OCI-LY1 (cell line): ENCODE data around the gene CATSPER3.

Experiments
- H2AFZ ChIP-seq: fragments of 200-600 bp; sonication (generic), shearing (Covaris generic); 2 replicates; pipeline ENCODE4 v1.6.0; 2014; ENCODE audit warnings: antibody characterized with exemption, mild to moderate bottlenecking, low read length
- H3F3A ChIP-seq: fragments of 200-600 bp; sonication (generic), shearing (Covaris generic); 2 replicates; pipeline ENCODE4 v1.6.0; 2014; ENCODE audit warnings: mild to moderate bottlenecking, antibody characterized with exemption, low read length, moderate library complexity; ENCODE audit not compliant: insufficient read depth
- H3K27ac ChIP-seq: fragments of 200-600 bp; sonication (generic); 2 replicates; pipeline ENCODE4 v1.5.1; 2014; ENCODE audit warnings: low read length, mixed run types, mild to moderate bottlenecking, low read depth; ENCODE audit not compliant: poor library complexity, severe bottlenecking
- H3K27me3 ChIP-seq: fragments of 200-600 bp; sonication (generic); 2 replicates; pipeline ENCODE4 v1.6.0; 2014; ENCODE audit warnings: antibody characterized with exemption, mild to moderate bottlenecking, low read length, moderate library complexity; ENCODE audit not compliant: insufficient read depth
- H3K36me3 ChIP-seq: fragments of 200-600 bp; sonication (generic); 2 replicates; pipeline ENCODE4 v1.6.1; 2014; ENCODE audit warnings: mild to moderate bottlenecking, antibody characterized with exemption, low read length, moderate library complexity, mixed read lengths; ENCODE audit not compliant: insufficient read depth
- H3K4me1 ChIP-seq: fragments of 200-600 bp; sonication (generic); 2 replicates; pipeline ENCODE4 v1.5.1; 2014; ENCODE audit warnings: mild to moderate bottlenecking, low read length, moderate library complexity; ENCODE audit not compliant: insufficient read depth, severe bottlenecking
- H3K4me2 ChIP-seq: fragments of 200-600 bp; sonication (generic), shearing (Covaris generic); 2 replicates; pipeline ENCODE4 v1.6.1; 2014; ENCODE audit warnings: low read length
- H3K4me3 ChIP-seq: fragments of 200-600 bp; sonication (generic); 2 replicates; pipeline ENCODE4 v1.5.1; 2014; ENCODE audit warnings: low read length, low read depth, mild to moderate bottlenecking, mixed read lengths; ENCODE audit not compliant: poor library complexity, severe bottlenecking
- H3K79me2 ChIP-seq: fragments of 200-600 bp; shearing (Covaris generic); 2 replicates; pipeline ENCODE4 v1.6.1; 2016; ENCODE audit warnings: mixed run types, low read length, mixed read lengths; ENCODE audit not compliant: insufficient read depth
- H3K9ac ChIP-seq: fragments of 200-600 bp; sonication (generic), shearing (Covaris generic); 2 replicates; pipeline ENCODE4 v1.6.1; 2014; ENCODE audit warnings: mild to moderate bottlenecking, low read length, mixed read lengths
- H3K9me2 ChIP-seq: fragments of 200-600 bp; sonication (generic), shearing (Covaris generic); 2 replicates; pipeline ENCODE4 v1.6.1; 2014; ENCODE audit warnings: low read depth, mild to moderate bottlenecking, low read length, mixed read lengths
- H3K9me3 ChIP-seq: fragments of 200-600 bp; shearing (Covaris generic); 2 replicates; pipeline ENCODE4 v1.6.1; 2014; ENCODE audit warnings: low read length, mixed read lengths
- H4K20me1 ChIP-seq: fragments of 200-600 bp; sonication (generic), shearing (Covaris generic); 2 replicates; pipeline ENCODE4 v1.6.0; 2016; ENCODE audit warnings: mild to moderate bottlenecking, low read length; ENCODE audit not compliant: insufficient read depth
- CTCF ChIP-seq: fragments of 200-600 bp; sonication (generic), shearing (Covaris generic); IDR thresholded peaks from 2 replicates; pipeline ENCODE4 v1.5.1; 2017; ENCODE audit warnings: mild to moderate bottlenecking, antibody characterized with exemption, low read length, moderate library complexity, mixed read lengths
- EZH2 ChIP-seq: fragments of 200-600 bp; sonication (generic), shearing (Covaris generic); IDR thresholded peaks from 2 replicates; pipeline ENCODE4 v1.8.0; 2017; ENCODE audit warnings: borderline replicate concordance, mixed run types, mild to moderate bottlenecking, antibody characterized with exemption, low read length, moderate library complexity, mixed read lengths

CATSPER3 gene

DNA sequence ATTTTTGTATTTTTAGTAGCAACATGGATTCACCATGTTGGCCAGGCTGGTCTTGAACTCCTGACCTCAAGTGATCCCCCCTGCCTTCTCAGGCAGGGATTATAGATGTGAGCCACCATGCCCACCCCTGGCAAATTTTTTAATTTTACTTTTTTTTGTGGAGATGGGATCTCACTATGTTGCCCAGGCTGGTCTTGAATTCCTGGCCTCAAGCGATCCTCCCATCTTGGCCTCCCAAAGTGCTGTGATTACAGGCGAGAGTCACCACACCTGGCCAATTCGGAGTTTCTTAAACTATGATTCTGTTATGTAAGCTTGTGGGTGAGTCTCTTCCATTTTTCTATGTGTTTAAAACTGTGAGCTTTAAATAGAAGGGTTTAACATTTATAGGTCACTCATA is 35.2 kb upstream of the CATSPER3 start:
- no peaks in the 10 kb centered on the region for H3K9me3 ChIP-seq
- no peaks in the 10 kb centered on the region for H3K79me2 ChIP-seq
- H3K9me2 ChIP-seq = no peaks in the 10 kb centered on the region
- H3K27ac ChIP-seq = no peak overlapping the region
- H3K4me3 ChIP-seq = no peak overlapping the region
- H3F3A ChIP-seq = no peaks in the 10 kb centered on the region
- H3K36me3 ChIP-seq = peaks cover 50% of the 10 kb centered on the region
- no peaks in the 10 kb centered on the region for H4K20me1 ChIP-seq
- no peak for TF ChIP-seq CTCF
- TF ChIP-seq EZH2 = no peak
- no peak overlapping the region for H3K4me2 ChIP-seq
- no peaks in the 10 kb centered on the region for H3K27me3 ChIP-seq
- H2AFZ ChIP-seq = no peak overlapping the region
- H3K4me1 ChIP-seq = peaks cover 8% of the 10 kb centered on the region
- H3K9ac ChIP-seq = no peak overlapping the region

DNA sequence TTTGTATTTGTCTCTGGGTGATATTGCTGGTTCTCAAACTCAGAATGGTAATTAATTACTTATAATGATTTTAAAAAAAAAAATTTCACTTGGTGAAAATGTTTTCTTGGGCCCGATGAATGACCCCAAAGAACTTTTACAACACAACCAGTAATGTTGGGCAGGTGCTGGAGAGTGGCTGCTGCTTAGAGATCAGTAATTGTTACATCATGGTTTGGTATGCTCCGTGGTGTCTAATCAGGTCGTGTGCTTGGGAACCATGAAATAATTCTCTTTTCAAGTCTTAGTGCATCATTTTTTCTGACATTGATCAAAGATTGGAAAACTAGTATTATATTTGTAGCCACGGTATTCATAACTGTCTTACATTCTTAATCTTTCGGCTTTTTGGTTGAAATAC is 33.5 kb upstream of the CATSPER3 start:
- Histone ChIP-seq H3K4me3 (no peak overlapping the region), H3K4me1 (peaks cover 8% of the 10 kb centered on the region), H3K27me3 (no peaks in the 10 kb centered on the region), H3K9me2 (no peaks in the 10 kb centered on the region), H2AFZ (no peak overlapping the region), H3K9me3 (no peaks in the 10 kb centered on the region), H3K79me2 (no peaks in the 10 kb centered on the region), H3K27ac (no peak overlapping the region), H3F3A (no peaks in the 10 kb centered on the region), H3K4me2 (no peak overlapping the region), H3K9ac (no peak overlapping the region), H4K20me1 (no peaks in the 10 kb centered on the region), H3K36me3 (peaks cover 56% of the 10 kb centered on the region)
- no peak for TF ChIP-seq CTCF
- TF ChIP-seq EZH2 = no peak

- Histone ChIP-seq H3K27ac (no peak overlapping the region), H3K4me2 (no peak overlapping the region), H3K4me3 (no peak overlapping the region)
These were observed 31.8 kb upstream of the CATSPER3 start for GRCh38 chr5:134935711-134936602.

More at GRCh38 chr5:134935711-134936602, 31.8 kb upstream of the CATSPER3 start:
- H3K79me2 ChIP-seq = no peaks in the 10 kb centered on the region
- H3K9me3 ChIP-seq = no peaks in the 10 kb centered on the region
- no peaks in the 10 kb centered on the region for H3F3A ChIP-seq
- peaks cover 46% of the 10 kb centered on the region for H3K36me3 ChIP-seq
- no peaks in the 10 kb centered on the region for H3K9me2 ChIP-seq
- H3K9ac ChIP-seq = no peak overlapping the region
- no peaks in the 10 kb centered on the region for H4K20me1 ChIP-seq
- H2AFZ ChIP-seq = no peak overlapping the region
- H3K27me3 ChIP-seq = no peaks in the 10 kb centered on the region
- no peak for TF ChIP-seq EZH2
- no peak for TF ChIP-seq CTCF
- H3K4me1 ChIP-seq = peaks cover 8% of the 10 kb centered on the region
